ENCODE data around the gene MC5R.

MC5R gene

DNA sequence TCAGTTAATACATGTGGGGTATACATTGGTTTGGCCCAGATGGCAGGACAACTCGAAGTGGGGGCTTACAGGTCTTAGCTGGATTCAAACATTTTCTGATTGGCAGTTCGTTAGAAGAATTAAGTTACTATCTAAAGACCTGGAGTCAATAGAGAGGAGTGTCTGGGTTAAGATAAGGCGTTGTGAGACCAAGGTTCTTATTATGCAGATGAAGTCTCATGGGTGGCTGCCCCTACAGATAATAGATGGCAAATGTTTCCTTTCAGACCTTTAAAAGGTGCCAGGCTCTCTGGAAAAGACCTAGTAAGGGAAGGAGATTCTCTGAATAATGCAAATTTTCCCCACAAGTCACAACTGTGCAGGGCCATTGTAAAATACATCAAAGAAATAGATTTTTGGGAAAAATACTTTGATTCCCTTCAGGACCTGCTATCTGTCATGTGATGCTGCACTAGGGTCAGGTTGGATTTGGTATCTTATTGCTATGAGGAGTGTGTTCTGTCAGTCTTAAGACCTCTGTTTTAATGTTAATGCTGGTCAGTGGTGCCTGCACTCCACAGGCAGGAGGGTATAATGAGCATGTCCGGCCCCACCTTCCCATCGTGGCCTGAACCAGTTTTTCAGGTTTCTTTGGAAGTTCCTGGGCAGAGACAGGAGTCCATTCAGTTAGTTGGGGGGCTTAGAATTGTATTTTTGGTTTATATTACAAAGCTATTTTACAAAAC, 14.3 kb upstream of the MC5R start:
- DNase-seq (ENCODE audit: extremely low spot score), result no peak
- ChIA-PET POLR2A (no interaction called here), CTCF (interaction anchor here (1.1 to 3.0 kb wide), 9 partner anchors 10 to 277 kb away, joined by 3 to 19 read pairs (median 4); no protein-coding TSS in a partner anchor)
- TF ChIP-seq CTCF (IDR thresholded peaks at IDR 0.05; ENCODE audit: control extremely low read depth, extremely low read depth, low read depth, missing control alignments), result no peak

DNA sequence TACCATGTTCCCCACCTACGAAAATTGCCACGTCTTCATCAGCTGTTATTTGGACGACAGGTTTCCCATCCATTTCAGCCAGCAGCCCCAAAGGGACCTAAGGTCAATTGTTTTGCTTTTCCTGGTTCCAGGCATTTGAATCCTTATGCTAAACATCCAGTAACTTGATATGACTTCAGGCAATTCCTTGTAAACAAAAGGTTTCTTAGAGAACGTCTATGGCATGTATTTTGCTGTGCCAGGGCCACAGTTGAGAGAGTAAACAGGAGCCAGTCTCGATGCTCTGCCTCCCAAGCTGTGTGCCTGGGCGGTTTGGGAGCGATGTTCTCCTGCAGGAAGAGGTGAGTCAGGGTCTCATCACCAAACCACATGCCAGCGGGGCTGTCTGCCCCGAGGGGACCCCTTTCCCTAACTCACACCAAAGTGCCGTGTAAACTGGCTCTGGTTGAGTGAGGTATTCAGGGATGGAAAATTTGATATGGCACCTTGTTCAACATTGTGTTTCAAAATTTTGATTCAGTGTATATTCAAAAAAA, 12.9 kb upstream of the MC5R start:
- ChIA-PET POLR2A (no interaction called here), CTCF (interaction anchor here (1.1 to 4.4 kb wide), 11 partner anchors 10 to 678 kb away, joined by 3 to 70 read pairs (median 4); partner anchors contain the start of gene MC5R)
- TF ChIP-seq CTCF (IDR thresholded peaks at IDR 0.05; ENCODE audit: control extremely low read depth, extremely low read depth, low read depth, missing control alignments), result no peak
- no peak for DNase-seq (ENCODE audit: extremely low spot score)

- ChIA-PET POLR2A (no interaction called here), CTCF (interaction anchor here (0.9 to 4.4 kb wide), 13 partner anchors 8 to 275 kb away, joined by 3 to 70 read pairs (median 10); partner anchors contain the start of gene MC5R)
- no peak for DNase-seq (ENCODE audit: extremely low spot score)
- peak; percentile 8 for TF ChIP-seq CTCF (IDR thresholded peaks at IDR 0.05; ENCODE audit: control extremely low read depth, extremely low read depth, low read depth, missing control alignments)
These were observed 12.0 kb upstream of the MC5R start for GRCh38 chr18:13811993-13812392.

DNA sequence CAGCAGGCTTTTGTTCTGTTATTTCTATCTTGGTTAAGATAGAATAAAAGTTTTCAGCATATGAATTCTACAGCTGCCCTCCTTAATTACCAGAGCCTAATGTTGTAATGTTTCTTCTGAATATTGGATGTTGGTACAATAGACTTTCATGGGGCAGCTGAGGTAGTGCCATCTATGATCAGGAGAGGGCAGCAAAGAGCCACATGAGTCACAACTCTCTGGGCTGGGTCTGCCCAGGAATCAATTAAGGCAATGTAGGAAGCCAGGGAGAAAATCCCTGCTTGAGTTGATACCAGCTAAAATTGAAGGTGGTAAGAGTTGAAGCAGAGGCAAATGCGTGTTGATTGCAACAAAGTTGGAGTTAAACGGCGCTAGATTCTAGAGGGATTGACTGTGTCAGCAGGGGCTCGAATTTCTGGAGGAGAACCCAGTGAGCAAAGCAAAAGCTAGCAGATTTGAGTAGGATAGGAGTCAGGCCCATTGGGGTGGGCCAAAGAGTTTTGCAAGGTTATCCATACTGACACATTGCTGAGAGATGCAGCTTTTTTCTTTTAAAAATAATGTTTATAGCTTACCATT, 10.6 kb upstream of the MC5R start:
- ChIA-PET CTCF (interaction anchor here (0.8 to 4.4 kb wide), 42 partner anchors 8 to 654 kb away, joined by 3 to 70 read pairs (median 4); partner anchors contain the start of gene MC5R), POLR2A (no interaction called here)
- TF ChIP-seq CTCF (IDR thresholded peaks at IDR 0.05; ENCODE audit: control extremely low read depth, extremely low read depth, low read depth, missing control alignments), result peak; percentile 86
- DNase-seq (ENCODE audit: extremely low spot score), result peak; percentile 73

DNA sequence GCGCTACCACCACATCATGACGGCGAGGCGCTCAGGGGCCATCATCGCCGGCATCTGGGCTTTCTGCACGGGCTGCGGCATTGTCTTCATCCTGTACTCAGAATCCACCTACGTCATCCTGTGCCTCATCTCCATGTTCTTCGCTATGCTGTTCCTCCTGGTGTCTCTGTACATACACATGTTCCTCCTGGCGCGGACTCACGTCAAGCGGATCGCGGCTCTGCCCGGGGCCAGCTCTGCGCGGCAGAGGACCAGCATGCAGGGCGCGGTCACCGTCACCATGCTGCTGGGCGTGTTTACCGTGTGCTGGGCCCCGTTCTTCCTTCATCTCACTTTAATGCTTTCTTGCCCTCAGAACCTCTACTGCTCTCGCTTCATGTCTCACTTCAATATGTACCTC, 2.3 kb downstream of the MC5R start:
- CTCF ChIA-PET, result no interaction called here
- DNase-seq (ENCODE audit: extremely low spot score), result no peak
- TF ChIP-seq CTCF (IDR thresholded peaks at IDR 0.05; ENCODE audit: control extremely low read depth, extremely low read depth, low read depth, missing control alignments), result no peak
- POLR2A ChIA-PET, result no interaction called here

DNA sequence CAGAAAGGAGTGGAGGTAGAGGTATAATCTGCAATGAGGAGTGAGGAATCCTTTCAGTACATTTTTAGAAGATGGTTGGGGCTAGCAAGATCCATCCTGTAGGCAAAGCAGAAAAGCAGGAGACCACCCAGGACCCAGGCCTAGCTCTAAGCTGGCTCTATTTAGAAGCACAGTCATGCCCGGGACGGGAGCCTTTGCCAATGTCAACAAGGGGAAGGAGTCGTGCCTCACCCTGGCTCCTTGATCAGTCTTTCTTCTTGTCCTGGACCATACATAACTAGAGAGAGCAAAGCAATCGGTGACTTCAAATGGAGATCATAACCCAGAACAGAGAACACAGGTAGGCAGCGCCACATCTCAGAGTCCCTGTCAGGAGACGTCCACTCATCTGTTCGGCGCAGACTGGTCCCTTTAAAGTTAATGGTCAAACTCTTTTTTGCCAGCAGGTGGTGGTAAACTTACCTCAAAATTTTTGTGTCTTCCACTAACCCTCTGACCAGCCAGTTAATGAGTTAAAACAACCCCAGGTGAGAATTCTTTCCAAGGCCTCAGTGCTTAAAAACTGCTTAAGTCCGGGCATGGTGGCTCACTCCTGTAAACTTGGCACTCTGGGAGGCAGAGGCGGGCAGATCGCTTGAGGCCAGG, 8.0 kb downstream of the MC5R start:
- TF ChIP-seq CTCF (IDR thresholded peaks at IDR 0.05; ENCODE audit: control extremely low read depth, extremely low read depth, low read depth, missing control alignments), result no peak
- DNase-seq (ENCODE audit: extremely low spot score), result no peak
- ChIA-PET CTCF (interaction anchor here (0.7 to 3.8 kb wide), 7 partner anchors 8 to 255 kb away, joined by 3 to 27 read pairs (median 6); partner anchors contain the start of gene MC5R), POLR2A (no interaction called here)
